Measurements from ENCODE around the gene CD37.
"Not testable (repeated sequence)": the region's sequence is repeated elsewhere in the genome, so short reads cannot be mapped to it uniquely, and the experiment has no call there.

CD37 gene

DNA sequence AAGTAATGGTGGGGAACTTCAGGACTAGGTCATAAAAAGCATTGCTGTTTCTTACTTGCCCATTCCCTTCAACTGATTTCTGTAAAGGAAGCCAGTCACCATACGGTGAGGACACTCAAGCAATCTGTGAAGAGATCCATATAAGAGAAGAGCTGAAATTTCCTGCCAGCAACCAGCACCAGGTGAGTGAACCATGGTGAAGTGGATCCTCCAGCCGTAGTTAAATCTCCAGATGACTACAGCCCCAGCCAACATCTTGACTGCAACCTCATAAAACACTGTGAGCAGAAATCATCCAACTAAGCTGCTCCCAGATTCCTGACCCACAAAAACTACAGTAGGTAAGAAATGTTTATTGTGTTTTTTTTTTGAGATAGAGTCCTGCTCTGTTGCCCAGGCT is 6.5 kb upstream of the CD37 start:
- DNase-seq: no peak

GRCh38 chr19:49331187-49331586 is 4.0 kb upstream of the CD37 start:
- DNase-seq: not testable (repeated sequence)

GRCh38 chr19:49331616-49332055 is 3.6 kb upstream of the CD37 start:
- DNase-seq: peak in 16 of 51 donors; percentile 5 to 59 (median 24)

- not testable (repeated sequence) for DNase-seq
These were observed 2.4 kb upstream of the CD37 start for GRCh38 chr19:49332691-49333417.

GRCh38 chr19:49333418-49333805 is 1.8 kb upstream of the CD37 start:
- no peak for DNase-seq

DNA sequence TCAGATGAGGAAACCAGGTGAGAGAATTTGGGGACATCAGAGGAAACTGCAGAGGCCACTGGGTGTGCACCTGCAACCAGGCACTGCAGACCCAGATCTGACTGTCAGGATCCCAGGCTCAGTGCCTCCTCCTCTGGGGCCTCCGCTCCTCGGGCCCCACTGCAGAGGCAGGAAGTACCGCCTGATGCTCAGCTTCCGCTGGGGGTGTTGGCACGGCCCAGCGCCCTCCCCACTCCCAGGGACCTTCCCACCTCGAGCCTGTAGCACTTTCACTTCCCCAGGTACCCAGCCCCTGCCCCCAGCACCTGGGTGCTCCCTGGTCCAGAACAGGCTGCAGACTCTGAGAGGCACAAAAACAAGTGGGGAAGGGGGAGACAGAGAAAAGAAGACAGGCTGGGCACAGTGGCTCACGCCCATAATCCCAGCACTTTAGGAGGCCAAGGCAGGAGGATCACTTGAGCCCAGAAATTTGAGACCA is 1.4 kb upstream of the CD37 start:
- peak in 1 of 51 donors; percentile 17 for DNase-seq

GRCh38 chr19:49335784-49336481 is 727 bp downstream of the CD37 start:
- DNase-seq: no peak

DNA sequence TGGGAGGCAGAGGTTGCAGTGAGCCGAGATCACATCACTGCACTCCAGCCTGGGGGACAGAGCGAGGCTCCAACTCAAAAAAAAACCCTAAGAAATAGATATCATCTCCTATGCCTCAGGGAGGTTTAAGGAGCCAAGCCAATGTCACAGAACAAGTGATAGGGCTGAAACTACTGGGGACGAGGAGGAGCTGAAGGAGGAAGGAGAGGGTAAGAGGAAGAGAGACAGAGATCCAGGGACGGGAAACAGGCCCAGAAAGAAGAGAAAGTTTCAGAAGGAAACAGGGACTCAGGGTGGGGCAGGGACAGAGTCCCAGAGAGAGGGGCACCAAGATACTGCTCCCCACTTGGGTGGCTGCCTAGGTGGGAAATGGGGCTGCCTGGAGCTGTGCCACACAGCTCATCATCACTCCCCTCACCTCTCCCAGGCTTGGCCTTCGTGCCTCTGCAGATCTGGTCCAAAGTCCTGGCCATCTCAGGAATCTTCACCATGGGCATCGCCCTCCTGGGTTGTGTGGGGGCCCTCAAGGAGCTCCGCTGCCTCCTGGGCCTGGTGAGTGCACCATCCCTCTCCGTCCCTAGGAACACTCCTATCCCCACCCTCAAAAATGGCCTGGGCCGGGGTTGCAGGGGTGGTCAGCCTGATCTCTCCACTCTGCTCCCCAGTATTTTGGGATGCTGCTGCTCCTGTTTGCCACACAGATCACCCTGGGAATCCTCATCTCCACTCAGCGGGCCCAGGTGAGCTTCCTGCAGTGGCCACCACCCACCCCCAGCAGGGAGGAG is 1.5 kb downstream of the CD37 start:
- no peak for DNase-seq

DNA sequence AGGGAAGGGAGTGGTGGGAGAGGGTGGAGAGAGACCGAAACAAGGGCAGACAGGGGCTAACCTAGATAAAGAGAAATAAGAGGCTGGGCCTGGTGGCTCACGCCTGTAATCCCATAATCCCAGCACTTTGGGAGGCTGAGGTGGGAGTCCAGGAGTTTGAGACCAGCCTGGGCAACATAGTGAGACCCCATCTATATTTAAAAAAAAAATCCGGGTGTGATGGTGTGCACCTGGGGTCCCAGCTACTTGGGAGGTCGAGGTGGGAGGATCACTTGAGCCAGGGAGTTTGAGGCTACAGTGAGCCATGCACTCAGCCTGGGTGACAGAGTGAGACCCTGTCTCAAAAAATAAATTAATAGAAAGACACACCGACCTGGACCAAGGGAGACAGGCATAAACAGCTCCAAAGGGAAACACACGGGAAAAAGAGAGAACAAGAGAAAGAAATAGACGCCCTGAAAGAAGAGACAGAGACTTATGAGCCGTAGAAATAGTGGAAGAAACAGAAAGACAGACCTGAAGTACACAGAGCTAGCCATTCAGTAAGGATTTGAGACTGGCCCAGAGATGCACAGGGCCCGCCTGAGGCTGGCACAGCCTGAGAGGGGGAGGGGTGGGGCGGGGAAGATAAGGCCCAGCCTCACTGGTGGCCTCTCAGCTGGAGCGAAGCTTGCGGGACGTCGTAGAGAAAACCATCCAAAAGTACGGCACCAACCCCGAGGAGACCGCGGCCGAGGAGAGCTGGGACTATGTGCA is 2.2 kb downstream of the CD37 start:
- no peak for DNase-seq

DNA sequence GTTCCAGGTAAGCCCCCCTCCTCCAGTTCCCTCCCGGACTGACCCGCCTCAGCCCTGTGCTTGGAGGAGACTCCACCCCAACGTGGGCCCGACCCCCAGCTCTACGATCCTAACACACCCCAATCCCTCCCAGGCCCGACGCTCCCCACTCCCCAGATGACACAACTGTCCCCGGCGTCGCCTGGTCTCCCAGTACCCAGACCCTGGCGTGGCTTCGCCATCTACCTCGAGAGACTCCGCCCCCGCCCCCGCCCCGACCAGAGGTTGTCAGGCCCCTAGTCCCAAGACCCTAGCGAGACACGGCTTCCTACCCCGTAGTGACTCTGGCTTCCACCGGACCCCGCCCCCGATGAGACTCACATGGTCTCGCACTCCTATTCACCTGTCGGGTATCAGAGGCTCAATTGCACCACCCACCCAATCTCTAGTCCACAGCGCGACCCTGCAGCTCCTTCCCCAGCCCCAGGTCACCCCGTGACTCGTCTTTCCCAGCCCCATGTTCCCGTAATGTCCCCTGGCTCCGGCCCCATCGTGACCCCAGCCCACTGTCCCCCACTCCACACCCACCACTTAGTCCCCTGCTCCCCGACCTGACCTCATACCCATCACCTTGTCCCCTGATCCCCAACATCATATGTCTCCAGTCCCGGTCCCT is 2.9 kb downstream of the CD37 start:
- DNase-seq: no peak

DNA sequence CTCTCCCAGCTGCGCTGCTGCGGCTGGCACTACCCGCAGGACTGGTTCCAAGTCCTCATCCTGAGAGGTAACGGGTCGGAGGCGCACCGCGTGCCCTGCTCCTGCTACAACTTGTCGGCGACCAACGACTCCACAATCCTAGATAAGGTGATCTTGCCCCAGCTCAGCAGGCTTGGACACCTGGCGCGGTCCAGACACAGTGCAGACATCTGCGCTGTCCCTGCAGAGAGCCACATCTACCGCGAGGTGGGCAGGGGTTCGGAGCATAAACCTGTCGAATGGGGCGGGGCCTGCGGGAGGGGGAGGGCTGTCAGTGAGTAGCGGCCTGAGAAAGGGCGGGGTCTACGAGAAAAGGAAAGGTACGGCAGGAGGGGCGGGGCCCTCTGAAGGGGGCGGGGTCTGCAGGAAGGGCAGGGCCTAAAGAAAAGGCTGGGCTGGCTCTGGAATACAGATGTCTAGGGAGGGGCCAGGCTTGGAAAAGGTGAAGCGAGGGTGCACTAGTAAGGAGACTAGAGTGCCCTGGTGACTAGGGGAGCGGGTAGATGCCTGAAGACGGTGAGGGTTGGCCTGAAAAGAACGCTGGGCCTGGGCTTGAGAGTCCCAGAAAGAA is 3.6 kb downstream of the CD37 start:
- peak in 11 of 51 donors; percentile 11 to 49 (median 37) for DNase-seq

DNA sequence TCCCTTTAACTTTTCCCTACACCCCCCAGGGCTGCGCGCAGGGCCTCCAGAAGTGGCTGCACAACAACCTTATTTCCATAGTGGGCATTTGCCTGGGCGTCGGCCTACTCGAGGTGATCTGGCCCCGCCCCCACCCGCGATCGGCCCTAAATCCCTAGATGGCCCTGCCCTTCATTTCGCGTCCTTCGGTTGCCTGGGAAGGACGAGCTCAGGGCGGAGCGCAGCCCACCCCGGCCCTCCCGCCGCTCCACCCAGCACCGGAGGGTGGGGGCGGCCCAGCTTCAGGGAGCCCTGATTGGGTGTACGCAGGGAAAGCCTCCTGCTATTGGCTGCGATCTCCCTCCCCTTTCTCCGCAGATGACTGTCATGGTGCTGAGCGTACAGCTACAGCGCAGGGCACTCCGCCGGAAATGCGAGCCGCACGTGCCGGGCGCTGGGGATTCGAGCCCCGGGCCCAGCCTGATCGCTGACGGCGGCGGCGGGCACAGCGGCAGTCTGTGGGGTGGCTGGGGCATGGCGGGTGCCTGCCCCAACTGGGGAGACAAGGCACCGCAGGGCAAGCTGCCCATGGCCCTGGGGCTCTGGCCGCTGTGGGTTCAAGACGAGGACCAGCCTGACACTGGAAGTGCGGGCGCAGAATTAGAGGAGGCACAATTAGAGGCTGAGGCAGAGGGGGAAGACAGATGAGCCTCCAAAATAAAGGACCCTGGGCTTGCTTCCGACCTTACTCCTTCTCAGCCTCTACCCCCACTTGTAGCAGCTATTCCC is 4.3 kb downstream of the CD37 start:
- DNase-seq: peak in 40 of 51 donors; percentile 15 to 84 (median 62)

GRCh38 chr19:49340069-49340864 is 5.1 kb downstream of the CD37 start:
- DNase-seq: peak in 2 of 51 donors; percentile 16 to 32

DNA sequence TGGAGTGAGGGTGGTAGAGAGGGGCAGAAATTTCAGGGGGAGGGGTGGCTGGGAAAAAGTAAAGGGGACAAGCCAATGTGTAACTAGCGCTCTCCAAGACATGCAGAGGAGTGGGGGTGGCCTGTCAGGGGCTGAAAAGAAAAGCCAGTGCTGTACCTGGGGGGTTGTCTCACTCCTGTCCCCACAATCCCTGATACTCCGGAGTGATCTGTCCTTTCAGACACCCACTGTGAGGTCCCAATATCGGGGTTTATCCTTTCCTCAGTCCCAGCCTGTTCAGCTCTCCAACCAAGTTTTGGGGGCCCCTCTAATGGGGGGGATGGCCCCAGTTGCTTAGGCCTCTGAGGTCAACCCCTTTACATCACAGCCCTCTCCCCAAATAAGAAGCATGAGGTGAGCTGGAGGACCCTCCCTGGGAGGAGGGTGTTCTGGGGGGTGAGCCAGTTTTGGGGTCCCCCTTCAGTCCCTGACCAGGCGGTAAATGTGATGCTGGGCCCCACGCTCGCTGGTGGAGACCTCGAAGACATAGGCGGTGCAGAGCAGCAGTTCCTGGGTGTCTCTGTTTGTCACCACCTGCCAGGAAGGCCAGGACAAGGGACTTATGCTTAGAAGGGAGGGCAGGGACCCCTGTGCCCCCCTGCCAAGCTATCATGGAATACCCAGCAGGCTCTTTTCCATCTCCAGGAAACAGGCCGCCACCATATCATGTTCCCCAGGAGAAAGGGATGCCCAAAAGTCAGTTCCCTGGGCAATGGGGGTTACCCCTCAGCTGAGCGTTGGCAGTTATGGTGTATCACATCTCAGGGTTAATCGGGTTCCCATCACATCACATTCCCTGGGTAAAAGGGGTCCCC is 5.9 kb downstream of the CD37 start:
- DNase-seq: no peak

DNA sequence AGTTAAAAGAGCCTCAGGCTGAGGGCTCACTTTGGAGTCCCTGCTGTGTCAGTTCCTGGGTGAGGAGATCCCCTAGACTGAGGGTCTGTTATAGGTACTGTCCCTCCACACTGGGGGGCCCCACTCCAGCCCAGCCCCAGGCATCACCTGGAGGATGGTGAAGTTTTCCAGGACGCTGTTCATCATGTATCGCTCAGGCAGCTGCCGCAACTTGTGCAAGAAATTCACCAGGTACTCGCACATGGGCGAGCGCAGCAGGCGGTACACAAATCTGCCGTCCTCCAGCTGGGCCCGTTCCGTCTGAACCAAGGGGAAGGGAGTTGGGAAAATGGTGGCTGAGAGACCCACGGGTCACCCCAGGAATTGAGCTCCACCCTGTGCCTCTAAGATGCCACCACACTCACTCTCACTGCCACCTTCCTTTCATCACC is 7.1 kb downstream of the CD37 start:
- no peak for DNase-seq

DNA sequence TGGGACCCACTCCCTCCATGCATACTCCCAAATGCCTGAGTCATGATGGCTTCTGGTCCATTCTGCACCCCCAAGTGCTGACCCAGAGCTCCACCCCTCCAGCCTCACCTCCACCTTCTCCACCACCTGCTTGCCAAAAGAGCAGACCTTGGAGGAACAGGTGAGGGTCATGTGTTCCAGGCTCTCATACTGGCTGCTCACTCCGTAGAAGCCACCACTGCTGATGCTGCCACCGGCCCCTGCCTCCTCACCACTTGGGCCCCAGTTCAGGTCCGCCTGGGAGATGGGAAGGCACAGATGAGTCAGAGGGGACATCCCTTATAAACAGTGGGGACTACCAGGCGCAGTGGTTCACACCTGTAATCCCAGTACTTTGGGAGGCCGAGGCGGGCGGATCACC is 7.9 kb downstream of the CD37 start:
- DNase-seq: no peak
